ENCODE results near the gene TRMT61A. TPM values are rescaled to one million over a fixed set of nuclear protein-coding genes. Genes with fewer than 3 reads are reported as not detected.

The TRMT61A gene
- total RNA-seq, 2 experiments from 2014 or later, result 7.3 to 9.6 TPM

DNA sequence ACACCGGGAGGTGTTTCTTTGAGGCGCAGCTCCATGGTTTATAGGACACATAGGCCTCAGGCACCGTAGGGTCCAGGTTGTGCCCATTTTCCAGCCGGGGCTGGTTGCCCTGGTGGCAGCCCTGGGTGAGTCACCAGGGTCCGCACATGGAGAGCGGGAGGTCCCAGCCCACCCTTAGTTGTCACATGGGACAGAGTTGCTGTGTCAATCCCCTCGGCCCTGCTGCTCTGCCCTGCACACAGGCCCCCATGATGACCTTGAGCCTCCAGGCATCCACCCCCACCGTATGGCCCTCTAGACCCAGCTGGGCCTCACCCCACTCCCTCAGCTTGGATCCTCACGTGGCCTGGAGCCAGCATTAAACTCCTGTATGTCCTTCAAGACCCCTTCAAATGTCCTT lies 7.7 kb downstream of the TRMT61A start:
- DNase-seq, result no peak
- CTCF ChIA-PET, result interaction anchor here (0.9 kb wide), 1 partner anchor 16 kb away, joined by 3 read pairs; no protein-coding TSS in a partner anchor
- Mint-ChIP-seq H3K36me3 (no peaks in the 10 kb centered on the region), H3K27me3 (peaks cover 2% of the 10 kb centered on the region), H3K4me3 (no peak overlapping the region), H3K9me3 (ENCODE audit: low read depth) (no peaks in the 10 kb centered on the region), H3K4me1 (no peaks in the 10 kb centered on the region), H3K27ac (no peak overlapping the region)
- no peak for ATAC-seq

DNA sequence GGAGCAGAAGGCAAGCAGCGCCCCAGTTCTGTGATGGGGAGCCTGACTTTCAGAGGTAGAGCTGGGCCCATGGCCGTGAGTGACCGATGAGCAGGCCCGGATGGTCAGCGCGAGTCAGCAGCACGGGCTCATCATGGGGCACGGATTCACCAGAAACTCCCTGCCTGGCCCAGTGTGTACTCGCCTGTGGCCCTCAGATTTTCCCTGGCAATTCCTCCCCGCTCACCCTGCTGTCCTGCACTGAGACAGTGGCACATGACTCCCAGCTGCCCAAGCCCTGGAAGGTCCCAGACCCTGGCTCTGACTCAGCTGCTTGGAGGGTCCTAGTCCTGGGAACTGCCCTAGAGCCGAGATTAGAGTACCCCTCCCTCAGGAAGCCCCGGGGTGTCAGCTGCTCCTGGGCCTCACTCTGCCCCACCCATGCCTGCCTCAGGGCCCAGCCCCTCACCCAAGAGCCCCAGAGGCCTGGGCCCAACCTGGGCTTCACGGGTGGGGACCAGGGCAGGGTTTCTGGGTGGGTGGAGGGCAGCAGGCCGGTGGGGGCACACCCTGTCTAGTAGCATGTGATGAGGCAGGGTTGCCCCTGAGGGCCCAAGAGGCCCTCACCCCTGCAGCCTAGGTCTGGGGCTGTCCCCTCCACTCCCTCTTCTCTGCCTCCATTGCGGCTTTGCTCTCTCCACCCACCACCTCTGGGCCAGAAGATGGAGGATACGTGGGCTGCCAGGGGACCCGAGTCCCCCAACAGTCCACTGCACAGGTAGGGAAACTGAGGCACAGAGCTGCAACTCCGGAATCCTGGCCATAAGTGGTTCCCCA lies 8.4 kb downstream of the TRMT61A start:
- Mint-ChIP-seq H3K27ac (no peak overlapping the region), H3K9me3 (ENCODE audit: low read depth) (no peaks in the 10 kb centered on the region), H3K4me1 (no peaks in the 10 kb centered on the region), H3K27me3 (peaks cover 2% of the 10 kb centered on the region), H3K36me3 (no peaks in the 10 kb centered on the region), H3K4me3 (no peak overlapping the region)
- DNase-seq (no peak), ATAC-seq (no peak)
- CTCF ChIA-PET, result interaction anchor here (0.9 kb wide), 1 partner anchor 17 kb away, joined by 3 read pairs; no protein-coding TSS in a partner anchor

DNA sequence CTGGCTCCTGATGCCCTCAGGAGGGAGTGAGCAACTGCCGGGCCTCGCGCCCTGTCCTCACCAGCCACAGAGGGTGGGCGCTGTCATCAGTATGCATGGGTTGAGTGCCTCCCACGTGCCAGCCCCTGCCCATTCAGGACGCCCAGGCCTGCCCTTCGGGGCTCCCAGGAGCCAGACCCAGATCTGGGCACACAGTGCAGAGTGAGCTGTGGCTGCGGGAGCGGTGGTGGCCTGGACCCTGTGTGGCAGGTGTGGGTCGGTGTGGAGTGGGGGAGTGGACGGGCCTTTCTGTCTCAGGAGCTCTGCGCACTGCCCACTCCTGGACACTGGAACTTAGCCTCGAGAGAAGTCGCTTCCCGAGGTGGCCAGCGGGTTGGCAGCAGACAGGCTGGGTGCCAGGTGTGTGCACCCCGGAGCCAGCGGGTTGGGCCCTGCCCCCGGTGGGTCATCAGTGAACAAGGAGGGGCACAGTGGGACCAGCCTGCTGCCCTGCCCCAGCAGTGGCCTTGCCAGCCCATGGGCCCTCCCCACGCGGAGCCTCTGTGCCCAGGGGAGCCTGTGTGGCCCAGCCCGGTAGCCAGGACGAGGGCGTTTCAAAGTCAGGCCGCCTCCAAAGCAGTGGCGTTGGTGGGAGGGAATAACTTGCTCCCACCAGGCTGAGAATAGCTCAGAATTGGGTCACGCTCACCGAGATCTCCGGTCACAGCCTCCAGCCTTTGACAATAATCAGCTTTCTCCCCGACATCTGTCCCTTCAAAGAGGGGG lies 9.5 kb downstream of the TRMT61A start:
- CTCF ChIA-PET, result interaction anchor here (1.2 to 1.3 kb wide), 2 partner anchors 19 to 39 kb away, joined by 3 to 4 read pairs; no protein-coding TSS in a partner anchor
- H3K27ac Mint-ChIP-seq, result no peak overlapping the region
- no peak for DNase-seq
- no peaks in the 10 kb centered on the region for H3K4me1 Mint-ChIP-seq
- no peaks in the 10 kb centered on the region for H3K9me3 Mint-ChIP-seq (ENCODE audit: low read depth)
- no peak for ATAC-seq
- peaks cover 2% of the 10 kb centered on the region for H3K27me3 Mint-ChIP-seq
- no peaks in the 10 kb centered on the region for H3K36me3 Mint-ChIP-seq
- H3K4me3 Mint-ChIP-seq, result no peak overlapping the region

DNA sequence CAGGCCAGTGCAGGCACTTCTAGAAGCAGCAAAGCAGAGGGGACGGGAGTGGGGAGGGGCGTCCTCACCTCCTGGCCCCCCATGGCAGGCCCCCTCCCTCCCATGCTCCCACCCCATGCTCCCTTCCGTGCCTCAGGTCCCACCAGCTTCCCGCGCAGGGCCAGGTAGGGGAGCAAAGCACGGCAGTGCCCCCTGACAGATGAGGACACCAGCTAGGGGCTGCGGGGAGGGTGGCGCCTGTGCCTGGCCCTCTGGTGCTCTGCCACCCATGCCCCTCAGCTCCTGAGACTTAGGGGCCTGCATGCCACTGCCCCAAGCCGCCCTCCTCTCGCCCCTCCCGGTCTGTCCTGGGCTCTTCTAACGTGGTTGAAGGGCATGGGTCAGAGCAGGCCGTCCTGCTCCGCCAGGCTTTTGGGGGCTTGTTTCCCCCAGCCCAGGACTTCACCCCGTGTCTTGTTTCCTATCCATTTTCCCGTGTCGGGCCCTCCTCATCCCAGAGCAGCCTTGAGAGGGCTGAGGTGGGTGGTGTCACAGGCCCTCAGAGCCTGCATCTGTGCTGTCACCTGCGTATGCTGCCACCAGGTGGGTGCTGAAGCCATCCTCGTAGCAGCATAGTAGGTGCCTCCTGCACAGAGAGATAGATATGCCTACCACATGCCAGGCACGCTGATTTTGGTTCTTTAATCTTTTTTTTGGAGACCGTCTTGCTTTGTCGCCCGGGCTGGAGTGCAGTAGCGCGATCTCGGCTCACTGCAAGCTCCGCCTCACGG lies 10.2 kb downstream of the TRMT61A start:
- H3K4me3 Mint-ChIP-seq, result no peak overlapping the region
- ATAC-seq (no peak), DNase-seq (no peak)
- H3K27ac Mint-ChIP-seq, result no peak overlapping the region
- no peaks in the 10 kb centered on the region for H3K4me1 Mint-ChIP-seq
- CTCF ChIA-PET, result interaction anchor here (1.2 to 2.3 kb wide), 3 partner anchors 20 to 39 kb away, joined by 3 to 12 read pairs (median 4); no protein-coding TSS in a partner anchor
- H3K27me3 Mint-ChIP-seq, result peaks cover 2% of the 10 kb centered on the region
- no peaks in the 10 kb centered on the region for H3K9me3 Mint-ChIP-seq (ENCODE audit: low read depth)
- H3K36me3 Mint-ChIP-seq, result no peaks in the 10 kb centered on the region

DNA sequence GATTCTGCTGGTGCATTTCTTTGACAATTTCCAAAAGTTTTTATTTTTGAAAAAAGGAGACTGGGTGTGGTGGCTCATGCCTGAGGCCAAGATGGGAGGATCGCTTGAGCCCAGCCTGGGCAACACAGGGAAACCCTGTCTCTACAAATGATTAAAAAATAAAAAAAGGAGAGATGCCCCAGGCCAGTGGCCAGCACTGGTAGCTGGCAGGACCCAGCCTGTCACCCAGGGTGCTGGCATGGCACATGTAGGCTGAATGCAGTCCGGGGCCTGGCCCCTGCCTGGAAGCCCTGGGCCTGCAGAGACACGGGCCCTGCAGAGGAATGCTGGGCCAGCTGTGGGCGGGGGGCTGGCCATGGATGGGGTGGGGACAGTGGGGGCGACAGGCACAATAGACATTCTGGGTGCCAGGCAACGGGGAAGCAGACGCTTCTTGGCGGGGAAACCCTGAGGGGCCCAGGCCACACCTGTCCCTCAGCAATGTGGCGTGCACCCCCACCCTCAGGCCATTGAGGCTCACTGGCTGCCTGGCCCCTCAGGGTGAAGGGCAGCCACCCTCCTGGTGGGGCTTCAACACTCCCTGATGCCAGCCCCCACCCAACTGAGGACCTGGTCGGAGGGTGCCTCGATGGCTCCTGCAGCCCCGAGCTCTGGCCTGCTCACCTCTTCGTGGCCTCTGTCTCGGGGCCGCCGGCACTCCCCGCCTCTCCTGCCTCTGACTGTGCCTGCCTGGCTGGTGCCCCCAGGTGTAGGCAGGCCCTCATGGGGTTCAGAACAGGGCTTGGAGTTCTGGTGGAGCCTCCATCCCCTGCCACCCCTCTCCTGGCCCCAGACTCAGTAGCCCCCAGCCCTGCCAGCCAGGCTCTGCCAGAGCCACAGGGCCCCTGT lies 12.1 kb downstream of the TRMT61A start:
- no peaks in the 10 kb centered on the region for H3K4me1 Mint-ChIP-seq
- CTCF ChIA-PET, result interaction anchor here (1.2 to 2.3 kb wide), 2 partner anchors 19 to 23 kb away, joined by 4 to 12 read pairs; partner anchors contain the start of gene CKB
- peaks cover 2% of the 10 kb centered on the region for H3K27me3 Mint-ChIP-seq
- no peaks in the 10 kb centered on the region for H3K36me3 Mint-ChIP-seq
- DNase-seq (no peak), ATAC-seq (no peak)
- no peak overlapping the region for H3K27ac Mint-ChIP-seq
- no peaks in the 10 kb centered on the region for H3K9me3 Mint-ChIP-seq (ENCODE audit: low read depth)
- no peak overlapping the region for H3K4me3 Mint-ChIP-seq

DNA sequence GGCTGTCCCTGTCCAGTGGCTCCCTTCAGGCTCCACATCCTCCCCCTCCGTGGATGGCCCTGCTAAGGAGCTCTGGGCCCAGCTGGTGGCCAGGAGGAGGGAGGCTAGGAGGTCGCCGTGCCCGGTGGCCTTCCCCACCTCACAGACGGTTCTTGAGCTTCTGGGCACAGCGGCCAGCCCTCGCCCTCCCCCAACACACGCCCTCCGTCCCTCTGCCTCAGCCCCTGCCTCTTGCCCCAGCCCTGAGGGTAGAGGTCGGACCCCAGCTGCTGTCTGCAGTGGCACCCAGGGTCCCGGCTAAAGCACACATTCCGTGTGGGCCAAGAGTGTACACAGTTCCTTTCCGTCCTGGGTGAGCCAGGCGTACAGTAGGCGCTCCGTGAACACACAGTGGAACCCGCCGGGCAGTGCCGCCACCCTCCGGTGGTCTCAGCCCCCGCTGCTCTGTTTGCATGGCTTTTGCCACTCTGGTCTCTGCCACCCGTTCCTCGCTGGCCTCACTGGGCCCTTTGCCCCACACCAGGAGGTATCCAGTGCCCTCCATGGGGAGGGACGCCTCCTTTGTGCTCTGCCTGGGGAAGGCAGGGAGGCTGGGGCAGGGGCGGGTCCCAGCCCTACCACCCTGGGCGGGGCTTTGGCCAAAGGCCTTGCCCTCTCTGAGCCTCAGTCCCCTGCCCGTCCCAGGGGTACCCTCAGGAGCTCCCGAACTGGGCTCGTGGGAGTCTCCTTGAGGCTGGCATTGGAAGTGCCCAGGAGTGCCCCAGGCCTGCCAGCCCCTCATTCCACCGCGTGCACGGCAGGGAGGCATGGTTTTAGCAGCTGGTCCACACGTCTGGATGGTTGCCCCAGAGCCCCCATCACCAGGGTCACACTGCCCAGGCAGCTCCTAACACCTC lies 13.0 kb downstream of the TRMT61A start:
- no peak for DNase-seq
- CTCF ChIA-PET, result interaction anchor here (7.9 kb wide), 1 partner anchor 23 kb away, joined by 79 read pairs; no protein-coding TSS in a partner anchor
- Mint-ChIP-seq H3K4me1 (no peaks in the 10 kb centered on the region), H3K27me3 (peaks cover 2% of the 10 kb centered on the region), H3K9me3 (ENCODE audit: low read depth) (no peaks in the 10 kb centered on the region), H3K36me3 (no peaks in the 10 kb centered on the region), H3K4me3 (no peak overlapping the region), H3K27ac (no peak overlapping the region)
- no peak for ATAC-seq

DNA sequence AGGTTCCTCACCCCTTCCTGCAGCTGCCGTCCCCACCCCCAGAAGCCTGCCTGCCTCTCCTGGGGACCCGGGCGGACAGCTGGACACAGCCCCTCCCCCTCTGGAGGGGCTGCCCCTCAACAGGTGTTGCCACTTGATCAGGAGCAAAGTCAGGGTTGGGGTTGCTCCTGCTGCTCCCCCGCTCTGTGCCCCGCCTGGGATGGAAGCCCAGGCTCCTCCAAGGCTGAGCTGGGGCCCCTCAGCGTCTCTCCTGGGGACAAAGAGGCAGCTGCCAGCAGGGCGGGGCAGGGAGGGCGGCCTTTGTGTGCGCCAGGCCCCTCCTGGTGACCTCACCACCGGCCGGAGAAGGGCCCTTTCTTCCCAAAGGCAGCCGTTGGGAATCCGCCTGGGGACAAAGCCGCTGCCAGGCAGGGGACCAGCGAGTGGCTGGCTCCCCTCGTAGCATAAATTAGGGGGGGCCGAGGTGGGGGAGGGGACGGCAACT lies 13.7 kb downstream of the TRMT61A start:
- Mint-ChIP-seq H3K9me3 (ENCODE audit: low read depth) (no peaks in the 10 kb centered on the region), H3K4me1 (no peaks in the 10 kb centered on the region), H3K36me3 (no peaks in the 10 kb centered on the region), H3K27ac (no peak overlapping the region), H3K27me3 (peaks cover 2% of the 10 kb centered on the region), H3K4me3 (no peak overlapping the region)
- no peak for ATAC-seq
- DNase-seq, result no peak
- CTCF ChIA-PET, result interaction anchor here (7.9 kb wide), 1 partner anchor 24 kb away, joined by 79 read pairs; no protein-coding TSS in a partner anchor

DNA sequence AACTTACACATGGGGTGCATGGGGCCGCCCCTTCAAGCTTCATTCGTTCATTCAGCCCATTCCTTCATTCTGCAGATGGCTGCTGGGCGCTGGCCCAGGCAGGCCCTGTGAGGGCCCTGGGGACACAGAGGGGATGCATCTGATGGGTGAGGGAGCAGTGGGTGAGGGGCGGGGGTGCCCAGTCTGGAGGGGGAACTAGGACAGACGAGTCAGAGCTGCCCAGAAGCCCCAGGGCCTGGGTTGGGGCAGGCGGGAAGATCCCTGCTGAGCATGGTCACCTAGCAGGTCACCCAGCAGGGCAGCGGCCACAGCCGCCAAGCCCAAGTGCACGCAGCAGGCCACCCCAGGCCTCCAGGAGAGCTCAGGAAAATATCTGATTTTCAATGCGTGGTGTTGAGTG lies 14.1 kb downstream of the TRMT61A start:
- Mint-ChIP-seq H3K36me3 (no peaks in the 10 kb centered on the region), H3K4me1 (no peaks in the 10 kb centered on the region), H3K27me3 (peaks cover 2% of the 10 kb centered on the region), H3K27ac (no peak overlapping the region), H3K9me3 (ENCODE audit: low read depth) (no peaks in the 10 kb centered on the region), H3K4me3 (no peak overlapping the region)
- DNase-seq, result no peak
- ATAC-seq, result no peak
- CTCF ChIA-PET, result interaction anchor here (7.9 kb wide), 1 partner anchor 25 kb away, joined by 79 read pairs; no protein-coding TSS in a partner anchor

DNA sequence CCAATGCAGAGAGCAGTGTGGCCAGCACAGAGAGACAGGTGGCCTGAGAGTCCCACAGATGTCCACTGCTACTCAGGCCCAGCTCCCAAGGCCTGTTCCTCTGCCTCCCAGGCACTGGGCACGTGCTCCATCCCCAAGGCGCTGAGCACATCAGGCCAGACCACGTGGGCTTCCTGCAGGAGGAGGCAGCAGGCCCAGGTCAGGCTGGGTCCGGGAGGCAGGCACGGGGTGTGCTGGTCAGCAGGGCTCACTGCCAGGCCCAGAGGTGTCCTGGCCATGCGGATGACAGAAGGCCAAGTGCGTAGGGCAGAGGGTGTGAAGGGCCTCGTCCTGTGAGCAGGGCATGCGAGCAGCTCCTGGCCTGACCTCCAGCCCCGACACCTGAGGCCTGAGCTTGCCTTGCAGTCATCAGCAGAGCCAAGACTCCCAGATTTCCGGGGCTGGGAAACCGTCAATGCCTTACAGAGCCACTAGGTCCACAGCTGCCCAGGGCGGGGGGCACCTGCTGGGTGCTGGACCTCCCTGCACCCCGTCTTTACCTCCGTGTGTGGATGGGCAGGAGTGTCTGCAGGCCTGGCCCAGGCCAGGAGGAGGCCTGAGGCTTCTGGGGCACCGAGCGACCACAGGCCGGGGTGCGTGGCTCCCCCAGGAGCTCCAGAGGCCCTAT lies 14.9 kb downstream of the TRMT61A start:
- Mint-ChIP-seq H3K4me1 (no peaks in the 10 kb centered on the region), H3K4me3 (no peak overlapping the region), H3K27me3 (peaks cover 2% of the 10 kb centered on the region), H3K36me3 (no peaks in the 10 kb centered on the region), H3K27ac (no peak overlapping the region), H3K9me3 (ENCODE audit: low read depth) (no peaks in the 10 kb centered on the region)
- ATAC-seq (no peak), DNase-seq (no peak)
- CTCF ChIA-PET, result interaction anchor here (7.9 kb wide), 1 partner anchor 25 kb away, joined by 79 read pairs; no protein-coding TSS in a partner anchor

DNA sequence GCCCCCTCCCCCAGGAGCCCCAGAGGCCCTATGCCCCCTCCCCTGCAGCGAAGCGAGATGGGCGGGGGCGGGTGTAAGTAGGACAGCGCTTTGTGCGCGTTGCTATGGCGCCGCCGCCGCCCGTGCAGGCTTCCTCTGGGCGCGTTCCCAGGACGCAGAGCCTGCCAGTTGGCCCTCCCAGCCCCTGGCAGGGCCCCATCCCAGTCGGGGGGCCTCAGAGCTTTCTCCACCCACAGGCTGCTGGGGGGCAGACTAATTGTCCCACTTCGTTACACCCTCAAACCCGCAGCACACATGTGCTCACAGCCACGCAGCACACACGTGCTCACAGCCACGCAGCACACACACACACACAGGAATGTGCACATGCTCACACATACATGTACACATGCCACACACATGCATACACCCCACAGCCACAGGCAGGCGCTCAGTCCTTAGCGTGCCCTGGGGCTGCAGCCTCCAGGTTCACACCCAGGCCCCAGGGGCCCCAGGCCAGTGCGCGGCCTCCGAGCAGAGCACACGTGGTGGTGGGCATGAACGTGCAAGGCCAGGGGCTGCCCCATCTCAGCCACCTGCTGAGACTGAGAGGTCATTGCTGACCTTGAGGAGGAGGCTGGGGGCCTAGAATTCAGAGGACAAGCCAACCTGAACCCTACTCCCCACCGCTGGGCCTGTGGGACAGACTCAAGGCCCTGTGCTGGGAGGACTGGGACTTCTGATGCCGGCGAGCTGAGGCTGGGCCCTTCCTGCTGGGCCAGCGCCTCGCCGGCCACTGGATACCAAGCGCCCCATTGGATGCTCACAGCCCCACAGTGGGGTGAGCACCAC lies 15.6 kb downstream of the TRMT61A start:
- H3K36me3 Mint-ChIP-seq, result no peaks in the 10 kb centered on the region
- CTCF ChIA-PET, result interaction anchor here (1.1 to 7.9 kb wide), 2 partner anchors 17 to 26 kb away, joined by 3 to 79 read pairs; no protein-coding TSS in a partner anchor
- no peak overlapping the region for H3K4me3 Mint-ChIP-seq
- H3K9me3 Mint-ChIP-seq (ENCODE audit: low read depth), result no peaks in the 10 kb centered on the region
- no peak overlapping the region for H3K27ac Mint-ChIP-seq
- DNase-seq (no peak), ATAC-seq (no peak)
- H3K4me1 Mint-ChIP-seq, result no peaks in the 10 kb centered on the region
- no peaks in the 10 kb centered on the region for H3K27me3 Mint-ChIP-seq

All from activated CD8-positive, alpha-beta memory T cell treated with anti-CD3 and anti-CD28 coated beads, Interleukin-2, amount 10 ng/mL, durations not matched to agents 7 days and 5 days (primary cell).